Measurements from ENCODE around the gene FOXP1. TPM values are rescaled to one million over a fixed set of nuclear protein-coding genes. Genes with fewer than 3 reads are reported as not detected.
A peak's percentile ranks its signal among the peaks of the same experiment; 100 is the strongest.

The FOXP1 gene
- total and polyA plus RNA-seq, 9 of the 15 experiments (the other 6 are each of a cell fraction or from before 2014, with no cell fraction given): 7.7 to 34.5 (median 13.7) TPM

GRCh38 chr3:71031914-71032521 is 551.5 kb downstream of the FOXP1 start (continued):
- TF ChIP-seq ETV5 (CRISPR knock-in tag; IDR thresholded peaks at IDR 0.05; ENCODE audit: low read depth) (no peak), ZNF124 (CRISPR knock-in tag; IDR thresholded peaks at IDR 0.05) (no peak), ZNF695 (CRISPR knock-in tag; IDR thresholded peaks at IDR 0.05) (no peak), ZEB2 (IDR thresholded peaks at IDR 0.05) (no peak), MBD2 (IDR thresholded peaks at IDR 0.05; ENCODE audit: borderline replicate concordance, low read depth) (no peak), ZKSCAN3 (CRISPR knock-in tag; IDR thresholded peaks at IDR 0.05) (no peak), SLC30A9 (CRISPR knock-in tag; IDR thresholded peaks at IDR 0.05) (no peak), ZNF639 (CRISPR knock-in tag; conservative IDR thresholded peaks at IDR 0.05 in 1 of 2, IDR thresholded peaks at IDR 0.05 in 1 of 2) (no peak), L3MBTL2 (IDR thresholded peaks at IDR 0.05) (no peak), COPS2 (conservative IDR thresholded peaks at IDR 0.05) (no peak)

- H3K27me3 ChIP-seq (ENCODE audit: control insufficient read depth in 2 of 2, insufficient read depth in 2 of 2, low read length in 2 of 2): no peaks in the 10 kb centered on the region
- peaks cover 0 to 7% of the 10 kb centered on the region in 2 experiments; a peak in 2 of 5 replicates for H3K4me1 ChIP-seq (replicated peaks in 1 of 2; ENCODE audit: control insufficient read depth in 2 of 2, insufficient read depth in 2 of 2, low read length in 2 of 2)
- H4K20me1 ChIP-seq (replicated peaks; ENCODE audit: control insufficient read depth, insufficient read depth, low read length): no peaks in the 10 kb centered on the region
- no peak overlapping the region for H2AFZ ChIP-seq (ENCODE audit: low read depth, low read length)
- H3K36me3 ChIP-seq (ENCODE audit: control insufficient read depth, insufficient read depth, low read length): peaks cover 30% of the 10 kb centered on the region; the same call in 2 of the 3 replicates
- no peaks in the 10 kb centered on the region for H3K9me1 ChIP-seq (ENCODE audit: control insufficient read depth, insufficient read depth, low read length)
- H3K4me3 ChIP-seq: no peak overlapping the region
- DNase-seq (ENCODE audit: extremely low read depth in 1 of 4, low spot score in 3 of 4) (no peak), FAIRE-seq (no peak), ATAC-seq (no peak)
- H3K9ac ChIP-seq (ENCODE audit: insufficient read depth in 1 of 2, low read depth in 2 of 2, low read length in 2 of 2): no peak overlapping the region
- TF ChIP-seq, protein P1, sequence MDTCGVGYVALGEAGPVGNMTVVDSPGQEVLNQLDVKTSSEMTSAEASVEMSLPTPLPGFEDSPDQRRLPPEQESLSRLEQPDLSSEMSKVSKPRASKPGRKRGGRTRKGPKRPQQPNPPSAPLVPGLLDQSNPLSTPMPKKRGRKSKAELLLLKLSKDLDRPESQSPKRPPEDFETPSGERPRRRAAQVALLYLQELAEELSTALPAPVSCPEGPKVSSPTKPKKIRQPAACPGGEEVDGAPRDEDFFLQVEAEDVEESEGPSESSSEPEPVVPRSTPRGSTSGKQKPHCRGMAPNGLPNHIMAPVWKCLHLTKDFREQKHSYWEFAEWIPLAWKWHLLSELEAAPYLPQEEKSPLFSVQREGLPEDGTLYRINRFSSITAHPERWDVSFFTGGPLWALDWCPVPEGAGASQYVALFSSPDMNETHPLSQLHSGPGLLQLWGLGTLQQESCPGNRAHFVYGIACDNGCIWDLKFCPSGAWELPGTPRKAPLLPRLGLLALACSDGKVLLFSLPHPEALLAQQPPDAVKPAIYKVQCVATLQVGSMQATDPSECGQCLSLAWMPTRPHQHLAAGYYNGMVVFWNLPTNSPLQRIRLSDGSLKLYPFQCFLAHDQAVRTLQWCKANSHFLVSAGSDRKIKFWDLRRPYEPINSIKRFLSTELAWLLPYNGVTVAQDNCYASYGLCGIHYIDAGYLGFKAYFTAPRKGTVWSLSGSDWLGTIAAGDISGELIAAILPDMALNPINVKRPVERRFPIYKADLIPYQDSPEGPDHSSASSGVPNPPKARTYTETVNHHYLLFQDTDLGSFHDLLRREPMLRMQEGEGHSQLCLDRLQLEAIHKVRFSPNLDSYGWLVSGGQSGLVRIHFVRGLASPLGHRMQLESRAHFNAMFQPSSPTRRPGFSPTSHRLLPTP (IDR thresholded peaks at IDR 0.05; ENCODE audit: borderline replicate concordance, extremely low read depth, insufficient read length): no peak
- TF ChIP-seq FOXJ2 (tag; IDR thresholded peaks at IDR 0.05): peak; percentile 95
- no peaks in the 10 kb centered on the region for H3K9me3 ChIP-seq (replicated peaks; ENCODE audit: control insufficient read depth, insufficient read depth, low read depth, low read length)
- 57% methylated on average over 1 of the region's 1 CpG for WGBS (ENCODE audit: insufficient coverage, low coverage, missing lambda C conversion rate)
- intact Hi-C loops (cut with micrococcal nuclease) (no loop called here), in situ Hi-C loops (cut with MboI) (no loop called here)
- H3K4me2 ChIP-seq (ENCODE audit: insufficient read depth, low read length): no peak overlapping the region
- H3K27ac ChIP-seq (ENCODE audit: extremely low read depth, low read depth, low read length): no peak overlapping the region
- BruUV-seq (replicated peaks): no TSS peak
- H3K79me2 ChIP-seq (ENCODE audit: control insufficient read depth, insufficient read depth, low read length): no peaks in the 10 kb centered on the region
- ChIA-PET POLR2A (no interaction called here), CTCF (ENCODE audit: low intra/inter-chr PET ratio) (no interaction called here)
These were observed 552.3 kb downstream of the FOXP1 start for GRCh38 chr3:71031181-71031580.
